K562 (cell line): ENCODE measurements around the gene KCNK4. TPM values are rescaled to one million over a fixed set of nuclear protein-coding genes. Genes with fewer than 3 reads are reported as not detected.
A peak's percentile ranks its signal among the peaks of the same experiment; 100 is the strongest.

Source experiments
- CBFB ChIP-seq: sonication (generic); formaldehyde crosslinking; IDR thresholded peaks from 2 replicates; pipeline ENCODE4 v1.4.0; 2020; ENCODE audit warnings: mild to moderate bottlenecking, missing genetic modification reagents
- CBX3 ChIP-seq, 2 experiments: IDR thresholded peaks; 1 replicate in 1 of 2; 2 replicates in 1 of 2; pipeline ENCODE4 v1.6.1; 2012; ENCODE audit warnings: inconsistent platforms in 2 of 2, low read length in 2 of 2, borderline replicate concordance in 1 of 2, control low read depth in 1 of 2
- EP300 ChIP-seq: IDR thresholded peaks from 2 replicates; pipeline ENCODE4 v1.6.1; 2012; ENCODE audit warnings: low read length, improper control_type of control experiment
- ESRRA ChIP-seq: fragments of 450-650 bp; IDR thresholded peaks from 2 replicates; pipeline ENCODE4 v1.6.1; 2014; ENCODE audit warnings: low read depth, mild to moderate bottlenecking, moderate library complexity, borderline replicate concordance
- EWSR1 ChIP-seq: fragments of 450-650 bp; IDR thresholded peaks from 2 replicates; pipeline ENCODE4 v1.6.1; 2018; ENCODE audit warnings: borderline replicate concordance, mild to moderate bottlenecking, low read depth, moderate library complexity; ENCODE audit not compliant: partially characterized antibody
- FOXO4 ChIP-seq: fragments of 450-650 bp; formaldehyde crosslinking; IDR thresholded peaks from 2 replicates; pipeline ENCODE4 v1.4.0; 2020; ENCODE audit warnings: mild to moderate bottlenecking, moderate library complexity
- GABPB2 ChIP-seq: fragments of 250-450 bp; sonication (Bioruptor Pico); conservative IDR thresholded peaks from 2 replicates; pipeline ENCODE4 v1.5.1; 2021; ENCODE audit warnings: mild to moderate bottlenecking
- HNRNPH1 ChIP-seq: fragments of 200-400 bp; formaldehyde crosslinking; optimal IDR thresholded peaks from 2 replicates; pipeline ENCODE3; 2017; ENCODE audit warnings: low read depth, mild to moderate bottlenecking, low read length, moderate library complexity
- MNT ChIP-seq, 2 experiments: fragments of 450-650 bp; conservative IDR thresholded peaks; 2 replicates each; pipeline ENCODE4 v1.6.1; 2017; ENCODE audit warnings: mild to moderate bottlenecking in 2 of 2, moderate library complexity in 2 of 2
- MYC ChIP-seq, 2 experiments: fragments of 250-450 bp in 1 of 2; sonication (Bioruptor Pico) in 1 of 2; IDR thresholded peaks; 2 replicates each; pipeline versions ENCODE4 v1.5.1 to v1.6.1; 2012 to 2021; ENCODE audit warnings: low read depth in 2 of 2, borderline replicate concordance in 1 of 2, improper control_type of control experiment in 1 of 2, low read length in 1 of 2, mild to moderate bottlenecking in 1 of 2, moderate library complexity in 1 of 2
- NCOA1 ChIP-seq: fragments of 450-650 bp; IDR thresholded peaks from 2 replicates; pipeline ENCODE4 v1.6.1; 2016; ENCODE audit warnings: low read depth
- NFATC3 ChIP-seq: fragments of 450-650 bp; IDR thresholded peaks from 2 replicates; pipeline ENCODE4 v1.6.1; 2017; ENCODE audit warnings: mild to moderate bottlenecking
- PML ChIP-seq: IDR thresholded peaks from 2 replicates; pipeline ENCODE4 v1.6.1; 2012; ENCODE audit warnings: low read length, inconsistent platforms
- SREBF1 ChIP-seq: fragments of 150-350 bp; IDR thresholded peaks from 2 replicates; pipeline ENCODE4 v1.6.1; 2014; ENCODE audit warnings: antibody characterized with exemption, low read depth, low read length, borderline replicate concordance
- SRF ChIP-seq, 2 experiments: fragments of 250-450, 450-650 bp in 1 of 2; sonication (Bioruptor Pico) in 1 of 2; sonication (generic) in 1 of 2; formaldehyde crosslinking; IDR thresholded peaks; 2 replicates each; pipeline versions ENCODE4 v1.5.0 to v1.5.1; 2020 to 2022; ENCODE audit warnings: mild to moderate bottlenecking in 1 of 2, missing genetic modification reagents in 1 of 2
- YBX1 ChIP-seq: fragments of 450-650 bp; IDR thresholded peaks from 2 replicates; pipeline ENCODE4 v1.7.1; 2016; ENCODE audit warnings: mild to moderate bottlenecking
- ZNF140 ChIP-seq: fragments of 250-450 bp; sonication (Bioruptor Pico); IDR thresholded peaks from 2 replicates; pipeline ENCODE4 v1.8.0; 2021; ENCODE audit warnings: moderate library complexity, mild to moderate bottlenecking, inconsistent platforms
- polyA plus RNA-seq, 8 experiments: library from polyadenylated mRNA; depleted of rRNA in 4 of 8; stranded (reverse) in 5 of 8; unstranded in 3 of 8; fragments of >200 nt; fragmentation: Nextera tagmentation in 2 of 8; fragmentation: Illumina TruSeq in 1 of 8; extraction: Ambion mirVana in 2 of 8; extraction: Trizol in 1 of 8; gene quantifications; 2 replicates each; pipeline versions ENCODE4 v1.2.1 to v1.2.3, GENCODE V29; 2011 to 2014; ENCODE audit warnings: inconsistent platforms in 1 of 8, missing spikeins in 1 of 8
- total RNA-seq, 7 experiments: library from RNA; depleted of rRNA in 6 of 7; stranded (reverse); fragments of >200 nt in 6 of 7; fragmentation: Illumina TruSeq in 2 of 7; extraction: Trizol in 2 of 7; gene quantifications; 2 replicates each; pipeline versions ENCODE4 v1.2.1 to v1.2.3, GENCODE V29; 2011 to 2021; ENCODE audit warnings: low replicate concordance in 1 of 7
- TF ChIP-seq, protein P1 (sequence below), 3 experiments: fragments of 200-800 bp in 1 of 3; fragments of 250-450 bp in 1 of 3; fragments of 450-650 bp in 1 of 3; sonication (Bioruptor Pico) in 1 of 3; sonication (Bioruptor generic) in 1 of 3; formaldehyde crosslinking in 1 of 3; IDR thresholded peaks; 2 replicates each; pipeline versions ENCODE4 v1.6.1 to v1.8.0; 2016 to 2022; ENCODE audit warnings: mild to moderate bottlenecking in 2 of 3, missing genetic modification characterization in 2 of 3, missing compliant biosample characterization in 1 of 3, moderate library complexity in 1 of 3
- TF ChIP-seq, protein P2 (sequence below): fragments of 450-650 bp; formaldehyde crosslinking; conservative IDR thresholded peaks from 2 replicates; pipeline ENCODE4 v1.4.0; 2022; ENCODE audit warnings: mild to moderate bottlenecking, missing genetic modification characterization

Gene KCNK4
- total and polyA plus RNA-seq, 9 of the 15 experiments (the other 6 are each of a cell fraction or from before 2014, with no cell fraction given): not detected

- peak; percentile 78 for TF ChIP-seq MYC (IDR thresholded peaks at IDR 0.05; ENCODE audit: low read depth, low read length)
- TF ChIP-seq MYC (CRISPR knock-in tag; IDR thresholded peaks at IDR 0.05; ENCODE audit: borderline replicate concordance, low read depth): peak; percentile 57; the same call in 1 of the 2 replicates
- TF ChIP-seq YBX1: no peak
- TF ChIP-seq, protein P1, sequence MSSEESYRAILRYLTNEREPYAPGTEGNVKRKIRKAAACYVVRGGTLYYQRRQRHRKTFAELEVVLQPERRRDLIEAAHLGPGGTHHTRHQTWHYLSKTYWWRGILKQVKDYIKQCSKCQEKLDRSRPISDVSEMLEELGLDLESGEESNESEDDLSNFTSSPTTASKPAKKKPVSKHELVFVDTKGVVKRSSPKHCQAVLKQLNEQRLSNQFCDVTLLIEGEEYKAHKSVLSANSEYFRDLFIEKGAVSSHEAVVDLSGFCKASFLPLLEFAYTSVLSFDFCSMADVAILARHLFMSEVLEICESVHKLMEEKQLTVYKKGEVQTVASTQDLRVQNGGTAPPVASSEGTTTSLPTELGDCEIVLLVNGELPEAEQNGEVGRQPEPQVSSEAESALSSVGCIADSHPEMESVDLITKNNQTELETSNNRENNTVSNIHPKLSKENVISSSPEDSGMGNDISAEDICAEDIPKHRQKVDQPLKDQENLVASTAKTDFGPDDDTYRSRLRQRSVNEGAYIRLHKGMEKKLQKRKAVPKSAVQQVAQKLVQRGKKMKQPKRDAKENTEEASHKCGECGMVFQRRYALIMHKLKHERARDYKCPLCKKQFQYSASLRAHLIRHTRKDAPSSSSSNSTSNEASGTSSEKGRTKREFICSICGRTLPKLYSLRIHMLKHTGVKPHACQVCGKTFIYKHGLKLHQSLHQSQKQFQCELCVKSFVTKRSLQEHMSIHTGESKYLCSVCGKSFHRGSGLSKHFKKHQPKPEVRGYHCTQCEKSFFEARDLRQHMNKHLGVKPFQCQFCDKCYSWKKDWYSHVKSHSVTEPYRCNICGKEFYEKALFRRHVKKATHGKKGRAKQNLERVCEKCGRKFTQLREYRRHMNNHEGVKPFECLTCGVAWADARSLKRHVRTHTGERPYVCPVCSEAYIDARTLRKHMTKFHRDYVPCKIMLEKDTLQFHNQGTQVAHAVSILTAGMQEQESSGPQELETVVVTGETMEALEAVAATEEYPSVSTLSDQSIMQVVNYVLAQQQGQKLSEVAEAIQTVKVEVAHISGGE (CRISPR knock-in tag; IDR thresholded peaks at IDR 0.05): peak in 2 of 3 experiments; percentile 59 to 92; a peak in 3 of 6 replicates
- no peak; the same call in 1 of the 2 replicates for TF ChIP-seq CBFB (CRISPR knock-in tag)
- no peak for TF ChIP-seq HNRNPH1
- TF ChIP-seq ESRRA: peak; percentile 40; the same call in 1 of the 2 replicates
- TF ChIP-seq MNT (conservative IDR thresholded peaks at IDR 0.05): peak; percentile 78 to 89
- no peak for TF ChIP-seq FOXO4 (CRISPR knock-in tag)
- TF ChIP-seq ZNF140 (CRISPR knock-in tag): no peak
- TF ChIP-seq SRF (CRISPR knock-in tag; IDR thresholded peaks at IDR 0.05): no peak
- TF ChIP-seq SREBF1: no peak
- no peak for TF ChIP-seq EWSR1
- TF ChIP-seq, protein P2, sequence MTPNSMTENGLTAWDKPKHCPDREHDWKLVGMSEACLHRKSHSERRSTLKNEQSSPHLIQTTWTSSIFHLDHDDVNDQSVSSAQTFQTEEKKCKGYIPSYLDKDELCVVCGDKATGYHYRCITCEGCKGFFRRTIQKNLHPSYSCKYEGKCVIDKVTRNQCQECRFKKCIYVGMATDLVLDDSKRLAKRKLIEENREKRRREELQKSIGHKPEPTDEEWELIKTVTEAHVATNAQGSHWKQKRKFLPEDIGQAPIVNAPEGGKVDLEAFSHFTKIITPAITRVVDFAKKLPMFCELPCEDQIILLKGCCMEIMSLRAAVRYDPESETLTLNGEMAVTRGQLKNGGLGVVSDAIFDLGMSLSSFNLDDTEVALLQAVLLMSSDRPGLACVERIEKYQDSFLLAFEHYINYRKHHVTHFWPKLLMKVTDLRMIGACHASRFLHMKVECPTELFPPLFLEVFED (CRISPR knock-in tag): no peak; the same call in 1 of the 2 replicates
- peak; percentile 53; the same call in 1 of the 2 replicates for TF ChIP-seq PML
- TF ChIP-seq GABPB2 (CRISPR knock-in tag): no peak
- no peak for TF ChIP-seq CBX3 (IDR thresholded peaks at IDR 0.05; ENCODE audit: borderline replicate concordance in 1 of 2, low read length in 2 of 2)
- TF ChIP-seq NFATC3: no peak
- TF ChIP-seq EP300: no peak; the same call in 1 of the 2 replicates
- no peak for TF ChIP-seq NCOA1
Observed at GRCh38 chr11:64317325-64317960, 26.3 kb downstream of the KCNK4 start, which contains the start of gene TRMT112 (continued).
